Stimulated activated CD8-positive, alpha-beta memory T cell treated with anti-CD3 and anti-CD28 coated beads, Interleukin-12 subunit alpha, Interleukin-12 subunit beta, amount 100 ng/mL, for 24 hours (primary cell): Measurements from ENCODE around the gene GPR63.
"Not testable (repeated sequence)": the region's sequence is repeated elsewhere in the genome, so short reads cannot be mapped to it uniquely, and the experiment has no call there.

Source experiments
- DNase-seq: peaks from one replicate; pipeline ENCODE4 v3.0.0-alpha.2; 2020; ENCODE audit errors: extremely low read depth

GPR63 gene, protein sequence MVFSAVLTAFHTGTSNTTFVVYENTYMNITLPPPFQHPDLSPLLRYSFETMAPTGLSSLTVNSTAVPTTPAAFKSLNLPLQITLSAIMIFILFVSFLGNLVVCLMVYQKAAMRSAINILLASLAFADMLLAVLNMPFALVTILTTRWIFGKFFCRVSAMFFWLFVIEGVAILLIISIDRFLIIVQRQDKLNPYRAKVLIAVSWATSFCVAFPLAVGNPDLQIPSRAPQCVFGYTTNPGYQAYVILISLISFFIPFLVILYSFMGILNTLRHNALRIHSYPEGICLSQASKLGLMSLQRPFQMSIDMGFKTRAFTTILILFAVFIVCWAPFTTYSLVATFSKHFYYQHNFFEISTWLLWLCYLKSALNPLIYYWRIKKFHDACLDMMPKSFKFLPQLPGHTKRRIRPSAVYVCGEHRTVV

DNA sequence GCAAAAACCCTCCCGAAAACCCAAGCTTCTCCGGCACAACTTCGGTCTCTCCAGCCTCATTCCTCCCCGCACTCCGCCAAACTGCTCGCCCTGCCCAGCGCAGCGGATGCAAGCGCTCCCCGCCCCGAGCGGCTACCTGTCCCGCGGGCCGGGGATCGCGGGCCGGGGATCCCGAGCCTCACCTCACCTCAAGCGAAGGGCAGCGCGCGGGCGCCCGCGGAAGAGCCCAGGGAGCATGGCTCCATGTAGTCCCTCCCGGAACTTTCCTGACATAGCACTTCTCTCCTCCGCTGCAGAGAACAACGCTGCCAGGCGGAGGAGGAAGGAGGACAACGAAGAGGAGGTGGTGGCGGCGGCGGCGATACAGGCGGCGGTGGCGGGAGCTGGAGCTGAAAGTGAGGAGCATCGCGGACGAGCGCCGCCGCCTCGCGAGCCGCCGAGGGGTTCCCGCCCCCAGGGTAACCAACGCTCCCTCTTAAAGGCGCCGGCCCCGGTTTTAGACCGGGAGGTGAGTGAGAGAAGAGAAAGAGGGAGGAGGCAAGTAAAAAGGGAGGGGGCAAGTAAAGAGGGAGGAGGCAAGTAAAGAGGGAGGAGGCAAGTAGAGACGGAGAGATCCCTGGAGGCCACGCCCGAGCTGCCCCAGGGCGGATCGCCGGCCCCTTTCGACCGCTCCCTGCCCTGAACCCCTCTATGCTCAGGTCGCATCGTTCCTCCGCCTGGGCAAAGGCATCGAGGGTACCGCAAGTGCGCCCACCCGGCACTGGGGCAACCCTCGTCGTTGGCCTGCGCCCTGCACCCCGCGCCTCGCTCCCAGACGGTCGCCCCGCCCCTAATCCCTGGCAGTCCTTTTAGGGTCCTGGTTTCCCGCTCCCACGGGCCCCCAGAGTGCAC lies at the start of gene GPR63:
GPR63 (minus strand) TSS at position 397 of the 891 bp plus-strand sequence. CDS start 37,746 bp downstream, outside the sequence.
- DNase-seq = peak; percentile 39

GRCh38 chr6:96886519-96886918 lies 49.2 kb upstream of the GPR63 start:
- no peak for DNase-seq

- not testable (repeated sequence) for DNase-seq
These were observed 47.9 kb upstream of the GPR63 start for GRCh38 chr6:96885187-96885631.

DNA sequence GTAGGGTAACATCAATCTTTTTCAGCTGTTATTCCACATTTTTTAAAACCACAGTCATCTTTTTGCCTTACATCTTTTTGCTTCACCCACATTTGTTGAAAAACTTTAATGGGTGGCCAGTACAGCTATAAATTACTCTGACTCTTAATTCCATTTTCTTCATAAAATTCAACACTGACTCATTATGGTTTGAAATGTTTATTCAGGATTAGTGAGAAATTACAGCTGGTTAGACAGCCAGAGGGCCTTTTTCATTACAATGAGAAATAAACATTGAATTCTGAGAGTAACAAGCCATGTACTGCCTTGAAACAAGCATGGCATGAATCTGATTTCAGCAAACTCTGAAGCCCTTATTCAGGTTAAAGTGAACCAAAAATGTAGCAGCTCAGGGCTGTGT lies 40.9 kb upstream of the GPR63 start:
- DNase-seq = no peak

DNA sequence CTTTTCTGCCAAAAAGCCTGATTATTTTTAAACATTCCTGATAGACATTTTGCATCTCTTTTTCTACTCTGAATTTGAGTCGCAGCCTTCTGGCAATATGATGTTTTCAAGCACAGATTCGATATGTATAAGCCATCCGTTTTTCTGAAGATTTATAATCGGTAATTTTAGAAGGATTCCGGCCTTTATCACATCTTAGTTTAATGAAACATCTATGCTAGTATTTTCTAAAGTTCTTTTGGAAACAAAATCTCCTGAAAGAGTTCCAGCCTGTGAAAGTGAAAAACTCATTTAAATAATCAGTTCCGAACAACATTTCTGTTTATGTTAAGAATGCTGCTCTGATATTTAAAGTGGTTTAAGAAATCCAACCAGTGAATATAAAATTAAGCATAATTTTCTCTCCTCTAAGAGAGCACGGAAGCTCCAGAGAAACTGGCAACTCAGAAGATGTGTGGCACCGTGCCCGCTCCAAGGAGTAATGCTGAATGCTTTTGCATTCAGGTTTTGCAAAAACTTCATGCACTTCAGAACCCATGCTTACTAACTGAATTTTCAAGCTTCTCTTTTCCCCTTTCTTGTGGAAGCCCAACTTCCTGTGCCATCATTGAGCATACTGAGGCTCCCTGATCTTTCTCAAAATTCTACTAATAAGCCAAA lies 39.7 kb upstream of the GPR63 start:
- no peak for DNase-seq

- no peak for DNase-seq
These were observed 35.7 kb upstream of the GPR63 start for GRCh38 chr6:96872976-96873375.

- DNase-seq = no peak
These were observed 27.8 kb upstream of the GPR63 start for GRCh38 chr6:96865055-96865405.

DNA sequence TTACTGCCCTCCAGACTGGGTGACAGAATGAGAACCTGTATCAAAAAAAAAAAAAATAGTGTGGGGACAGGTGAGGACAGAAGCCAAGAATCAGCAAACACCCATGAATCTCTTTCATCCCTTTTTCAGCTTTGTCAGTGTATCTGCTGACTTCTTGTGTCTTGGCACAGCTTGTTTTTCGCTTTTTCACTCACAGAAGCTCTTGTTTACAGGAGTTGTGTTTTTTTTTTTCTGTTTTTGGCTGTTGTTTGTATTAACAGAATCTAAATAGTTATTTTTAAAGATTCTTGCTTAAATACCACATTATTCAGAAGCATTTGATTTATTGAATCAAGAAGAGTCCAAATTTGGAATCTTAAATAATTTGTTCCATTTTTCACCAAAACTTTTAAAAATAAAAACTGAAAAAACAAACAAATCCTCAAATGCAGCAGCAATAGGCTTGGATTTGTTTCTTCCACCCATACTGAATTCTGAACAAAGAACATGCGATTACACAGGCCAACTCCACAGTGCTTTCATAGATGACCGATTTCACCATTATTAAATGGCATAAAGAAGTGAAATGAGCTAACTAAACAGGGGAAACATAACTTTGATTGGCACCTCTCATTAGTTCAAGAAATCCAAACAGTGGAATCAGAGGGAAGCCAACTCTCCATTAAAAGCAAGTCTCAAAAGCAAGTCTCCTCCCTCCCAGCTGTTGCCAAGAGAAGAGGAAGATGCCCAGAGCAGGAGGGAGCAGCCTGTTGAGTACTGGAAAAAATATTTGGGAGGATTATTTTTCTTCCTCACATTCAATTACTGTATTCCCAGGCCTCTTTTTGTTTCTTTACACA lies 27.2 kb upstream of the GPR63 start:
- no peak for DNase-seq

DNA sequence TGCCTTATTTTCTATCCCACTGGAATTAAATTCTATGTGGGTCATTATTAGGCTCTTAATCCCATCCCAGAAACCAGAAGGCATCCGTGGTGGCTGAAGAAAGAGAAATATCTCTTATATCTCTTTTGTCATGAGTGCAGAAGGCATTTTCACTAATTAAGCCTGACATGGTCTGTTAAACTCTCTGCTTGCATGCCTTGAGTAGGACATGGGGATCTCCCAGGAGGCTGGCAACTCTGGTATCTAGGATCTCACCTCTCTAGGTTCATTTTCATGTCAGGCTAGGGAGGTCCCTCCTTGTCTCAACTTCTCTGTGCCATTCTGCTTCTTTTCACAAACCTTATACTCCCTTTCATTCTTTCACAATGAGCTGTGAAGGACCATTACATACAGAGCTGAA lies 25.3 kb upstream of the GPR63 start:
- DNase-seq = no peak

DNA sequence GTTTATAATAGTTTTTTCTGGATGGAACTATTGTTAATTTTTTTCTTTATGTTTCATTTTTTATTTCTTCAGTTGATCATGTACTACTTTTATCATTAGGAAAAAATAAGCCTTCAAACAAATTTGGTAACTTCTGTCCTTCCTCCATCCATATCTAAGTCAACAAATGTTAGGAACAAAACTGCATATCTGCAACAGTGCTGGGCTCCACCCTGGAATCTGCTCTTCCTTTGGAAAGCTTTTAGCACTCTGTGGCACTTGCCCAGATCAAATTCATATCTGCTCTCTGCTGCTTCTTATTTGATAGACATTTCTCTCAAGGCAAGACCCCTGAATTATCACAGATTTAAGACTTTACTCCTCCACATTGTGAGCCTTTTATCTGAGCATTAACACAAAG lies 24.3 kb upstream of the GPR63 start:
- no peak for DNase-seq

DNA sequence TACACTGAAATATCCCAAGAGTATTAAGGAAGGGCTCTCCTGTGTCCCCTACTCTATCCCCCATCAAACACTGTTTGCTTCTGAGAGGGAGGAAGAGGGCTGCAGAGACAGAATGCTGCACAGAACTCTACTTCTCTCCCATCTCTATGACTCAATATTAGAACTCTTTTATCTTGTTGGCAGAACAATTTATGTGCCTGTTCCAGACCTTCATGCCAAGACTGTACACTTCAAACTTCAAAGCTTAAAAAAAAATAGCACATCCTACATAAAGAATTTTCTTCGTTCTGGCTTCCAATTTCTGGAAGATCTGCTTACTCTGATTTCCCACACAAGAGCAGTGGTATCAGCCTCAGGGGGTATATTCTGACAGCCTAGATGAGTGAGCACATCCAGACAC lies 19.6 kb upstream of the GPR63 start:
- no peak for DNase-seq

- DNase-seq = no peak
These were observed 15.8 kb upstream of the GPR63 start for GRCh38 chr6:96853083-96853482.

GRCh38 chr6:96852605-96853004 lies 15.3 kb upstream of the GPR63 start:
- no peak for DNase-seq

DNA sequence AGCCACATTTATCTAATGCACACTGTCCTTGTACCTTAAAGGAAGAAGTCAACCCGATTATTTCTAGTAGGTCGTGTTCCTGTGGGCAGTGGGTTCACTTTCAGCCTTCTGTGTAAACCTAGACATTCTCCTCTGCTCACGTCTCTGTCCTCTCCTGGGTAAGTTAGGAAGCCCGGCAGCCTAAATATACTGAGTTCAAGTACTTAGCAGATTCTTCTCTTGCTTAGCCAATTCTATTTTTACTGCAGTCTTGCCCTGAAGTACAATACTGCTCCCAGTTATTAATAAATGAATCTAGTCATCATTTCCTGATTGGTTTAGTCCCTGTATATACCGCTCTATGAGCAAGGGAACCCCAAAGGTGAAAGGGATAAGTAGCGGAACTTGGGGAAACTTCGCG lies 14.6 kb upstream of the GPR63 start:
- DNase-seq = no peak

GRCh38 chr6:96849615-96850014 lies 12.3 kb upstream of the GPR63 start:
- DNase-seq = no peak

- DNase-seq = no peak
These were observed 7.3 kb upstream of the GPR63 start for GRCh38 chr6:96844530-96844929.

DNA sequence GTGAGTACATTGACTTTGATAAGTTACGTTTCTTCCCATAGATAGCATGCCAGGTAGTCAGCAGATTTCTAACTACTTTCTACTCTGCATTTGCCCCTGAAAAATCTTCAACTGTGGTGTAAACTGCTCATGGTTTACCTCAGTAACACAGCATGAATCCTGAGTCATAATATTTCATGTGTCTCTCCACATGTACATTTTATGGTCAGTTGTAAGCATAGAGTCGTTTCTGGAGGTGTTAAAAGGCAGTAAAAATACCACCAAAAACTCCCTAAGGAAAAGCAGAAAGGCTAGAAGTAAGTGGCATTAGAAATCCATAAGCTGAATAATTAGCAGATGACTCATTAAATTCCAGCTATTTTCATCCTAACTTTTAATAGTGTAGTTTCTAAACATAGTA lies 4.1 kb upstream of the GPR63 start:
- DNase-seq = no peak

GRCh38 chr6:96836631-96837080 lies 621 bp downstream of the GPR63 start:
- DNase-seq = no peak

GRCh38 chr6:96834070-96834469 lies 3.2 kb downstream of the GPR63 start:
- no peak for DNase-seq

DNA sequence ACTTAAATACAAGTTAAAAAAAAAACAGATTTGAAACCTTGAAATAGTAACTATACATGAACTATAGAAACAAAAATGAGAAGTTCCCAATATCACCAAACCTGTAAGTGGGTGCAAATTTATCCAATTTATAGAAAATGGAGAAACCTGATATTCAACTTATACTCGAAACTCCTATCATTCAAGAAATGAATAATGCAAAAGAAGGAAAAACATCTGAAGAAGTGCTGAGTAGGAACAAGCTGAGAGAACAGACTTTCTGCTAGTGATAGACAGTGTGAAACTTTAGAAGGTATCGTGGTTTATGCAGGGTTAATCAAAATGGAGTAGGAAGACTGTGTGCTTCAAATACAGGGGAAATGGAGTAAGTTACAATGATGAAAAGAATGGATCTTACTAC lies 4.5 kb downstream of the GPR63 start:
- DNase-seq = no peak

GRCh38 chr6:96826865-96827264 lies 10.4 kb downstream of the GPR63 start:
- DNase-seq = no peak
